ENCODE results near the gene PRLR. TPM values are rescaled to one million over a fixed set of nuclear protein-coding genes. Genes with fewer than 3 reads are reported as not detected.

The PRLR gene
- total RNA-seq, 1 donor from 2014 or later, result 0.21 TPM

DNA sequence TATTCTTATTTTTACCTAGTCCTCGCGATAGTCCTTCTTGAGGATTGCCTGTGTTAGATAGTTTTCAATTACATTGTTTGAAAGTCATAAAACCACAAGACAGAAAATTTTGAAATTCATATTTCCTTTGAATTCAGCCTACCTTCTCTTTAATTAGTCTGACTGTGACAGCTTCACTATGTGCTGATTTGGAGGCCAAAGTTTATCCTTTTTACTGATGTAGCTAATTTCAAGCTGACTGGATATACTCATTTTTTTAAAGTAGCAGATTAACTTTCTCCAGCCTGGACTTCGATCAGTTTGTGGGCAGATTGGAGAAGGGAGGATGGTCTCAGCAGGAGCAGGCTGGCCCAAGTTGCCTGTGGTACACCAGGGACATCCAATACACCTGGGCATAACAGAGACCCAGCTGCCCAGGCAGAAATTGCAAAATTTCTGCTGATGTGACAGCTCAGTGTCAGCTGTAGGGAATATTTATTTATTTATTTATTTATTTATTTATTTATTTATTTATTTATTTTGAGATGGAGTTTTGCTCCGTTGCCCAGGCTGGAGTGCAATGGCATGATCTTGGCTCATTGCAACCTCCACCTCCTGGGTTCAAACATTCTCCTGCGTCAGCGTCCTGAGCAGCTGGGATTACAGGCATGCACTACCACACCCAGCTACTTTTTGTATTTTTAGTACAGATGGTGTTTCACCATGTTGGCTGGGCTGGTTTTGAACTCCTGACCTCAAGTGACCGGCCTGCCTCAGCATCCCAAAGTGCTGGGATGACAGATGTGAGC is 206.7 kb downstream of the PRLR start:
- Mint-ChIP-seq H3K4me1 (ENCODE audit: unreplicated experiment) (no peaks in the 10 kb centered on the region), H3K27ac (ENCODE audit: unreplicated experiment) (no peak overlapping the region), H3K36me3 (ENCODE audit: low read depth, unreplicated experiment) (no peaks in the 10 kb centered on the region), H3K27me3 (ENCODE audit: unreplicated experiment) (no peaks in the 10 kb centered on the region), H3K9me3 (ENCODE audit: unreplicated experiment) (no peaks in the 10 kb centered on the region), H3K4me3 (ENCODE audit: unreplicated experiment) (no peak overlapping the region)
- DNase-seq (ENCODE audit: low spot score), result no peak
- TF ChIP-seq, protein P1, sequence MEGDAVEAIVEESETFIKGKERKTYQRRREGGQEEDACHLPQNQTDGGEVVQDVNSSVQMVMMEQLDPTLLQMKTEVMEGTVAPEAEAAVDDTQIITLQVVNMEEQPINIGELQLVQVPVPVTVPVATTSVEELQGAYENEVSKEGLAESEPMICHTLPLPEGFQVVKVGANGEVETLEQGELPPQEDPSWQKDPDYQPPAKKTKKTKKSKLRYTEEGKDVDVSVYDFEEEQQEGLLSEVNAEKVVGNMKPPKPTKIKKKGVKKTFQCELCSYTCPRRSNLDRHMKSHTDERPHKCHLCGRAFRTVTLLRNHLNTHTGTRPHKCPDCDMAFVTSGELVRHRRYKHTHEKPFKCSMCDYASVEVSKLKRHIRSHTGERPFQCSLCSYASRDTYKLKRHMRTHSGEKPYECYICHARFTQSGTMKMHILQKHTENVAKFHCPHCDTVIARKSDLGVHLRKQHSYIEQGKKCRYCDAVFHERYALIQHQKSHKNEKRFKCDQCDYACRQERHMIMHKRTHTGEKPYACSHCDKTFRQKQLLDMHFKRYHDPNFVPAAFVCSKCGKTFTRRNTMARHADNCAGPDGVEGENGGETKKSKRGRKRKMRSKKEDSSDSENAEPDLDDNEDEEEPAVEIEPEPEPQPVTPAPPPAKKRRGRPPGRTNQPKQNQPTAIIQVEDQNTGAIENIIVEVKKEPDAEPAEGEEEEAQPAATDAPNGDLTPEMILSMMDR (IDR thresholded peaks at IDR 0.05; ENCODE audit: unreplicated experiment), result no peak

DNA sequence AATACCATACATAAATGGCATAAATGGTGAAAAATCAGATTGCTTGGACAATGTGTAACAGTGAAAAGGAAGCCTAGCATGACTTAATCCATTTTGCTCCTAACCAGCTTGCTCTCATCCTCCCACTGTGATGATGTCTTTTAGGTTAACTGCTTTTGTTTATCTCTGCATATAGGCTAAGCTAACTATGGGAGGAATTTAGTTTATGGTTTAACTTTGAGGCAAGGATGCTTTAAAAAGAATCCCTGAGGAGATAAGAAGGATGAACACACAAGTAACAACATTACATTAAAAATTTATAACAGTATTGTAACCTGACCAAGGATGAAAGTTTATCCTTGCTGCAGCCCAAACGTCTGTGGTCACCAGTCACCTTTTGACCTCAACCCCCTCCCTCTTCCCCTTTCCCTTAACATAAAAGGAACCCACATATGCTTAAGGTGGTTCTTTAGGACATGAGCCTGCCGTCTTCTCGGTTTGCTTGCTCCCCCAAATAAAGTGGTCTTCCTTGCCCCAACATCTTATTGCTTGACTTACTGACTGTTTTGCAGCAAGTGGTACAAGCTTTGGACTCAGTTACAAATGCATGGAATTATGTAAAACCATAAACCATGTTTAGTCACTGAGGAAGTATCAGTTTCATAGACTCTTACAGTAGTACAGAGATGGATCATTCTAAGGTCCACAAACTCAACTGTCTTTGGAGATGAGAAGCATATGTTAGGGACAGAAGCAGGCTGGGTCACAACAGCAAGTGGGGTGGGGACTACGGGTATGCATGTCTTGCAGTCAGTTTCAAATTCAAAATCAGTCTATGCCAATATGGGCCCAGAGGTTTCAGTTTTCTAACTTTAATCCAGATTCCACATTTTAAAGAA is 213.9 kb downstream of the PRLR start:
- TF ChIP-seq, protein P1 (IDR thresholded peaks at IDR 0.05; ENCODE audit: unreplicated experiment), result no peak
- H3K27me3 Mint-ChIP-seq (ENCODE audit: unreplicated experiment), result peaks cover 2% of the 10 kb centered on the region
- DNase-seq (ENCODE audit: low spot score), result no peak
- H3K36me3 Mint-ChIP-seq (ENCODE audit: low read depth, unreplicated experiment), result no peaks in the 10 kb centered on the region
- H3K4me1 Mint-ChIP-seq (ENCODE audit: unreplicated experiment), result no peaks in the 10 kb centered on the region
- H3K27ac Mint-ChIP-seq (ENCODE audit: unreplicated experiment), result no peak overlapping the region
- no peaks in the 10 kb centered on the region for H3K9me3 Mint-ChIP-seq (ENCODE audit: unreplicated experiment)
- H3K4me3 Mint-ChIP-seq (ENCODE audit: unreplicated experiment), result no peak overlapping the region

DNA sequence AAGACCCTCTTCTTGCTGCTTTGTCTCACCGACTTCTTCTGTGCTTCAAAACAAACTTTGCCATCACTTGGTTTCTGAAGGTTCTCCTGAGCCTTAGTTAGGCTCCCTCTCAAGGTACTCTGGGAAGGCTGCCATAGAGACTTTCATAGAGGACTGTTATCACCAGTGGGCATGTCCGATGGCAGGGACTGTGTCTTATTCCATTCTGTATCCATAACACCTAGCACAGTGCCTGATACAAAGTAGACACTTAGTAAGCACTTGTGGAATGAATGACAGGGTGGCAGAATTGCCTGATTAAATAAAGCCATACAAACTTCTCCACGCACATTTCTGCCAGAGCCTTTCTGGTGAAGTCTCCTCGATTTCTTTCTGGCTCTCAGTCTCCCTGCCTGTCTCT is 215.2 kb downstream of the PRLR start:
- Mint-ChIP-seq H3K9me3 (ENCODE audit: unreplicated experiment) (no peaks in the 10 kb centered on the region), H3K4me1 (ENCODE audit: unreplicated experiment) (no peaks in the 10 kb centered on the region), H3K36me3 (ENCODE audit: low read depth, unreplicated experiment) (no peaks in the 10 kb centered on the region), H3K27ac (ENCODE audit: unreplicated experiment) (no peak overlapping the region), H3K27me3 (ENCODE audit: unreplicated experiment) (peaks cover 2% of the 10 kb centered on the region), H3K4me3 (ENCODE audit: unreplicated experiment) (no peak overlapping the region)
- no peak for DNase-seq (ENCODE audit: low spot score)
- TF ChIP-seq, protein P1 (IDR thresholded peaks at IDR 0.05; ENCODE audit: unreplicated experiment), result no peak

DNA sequence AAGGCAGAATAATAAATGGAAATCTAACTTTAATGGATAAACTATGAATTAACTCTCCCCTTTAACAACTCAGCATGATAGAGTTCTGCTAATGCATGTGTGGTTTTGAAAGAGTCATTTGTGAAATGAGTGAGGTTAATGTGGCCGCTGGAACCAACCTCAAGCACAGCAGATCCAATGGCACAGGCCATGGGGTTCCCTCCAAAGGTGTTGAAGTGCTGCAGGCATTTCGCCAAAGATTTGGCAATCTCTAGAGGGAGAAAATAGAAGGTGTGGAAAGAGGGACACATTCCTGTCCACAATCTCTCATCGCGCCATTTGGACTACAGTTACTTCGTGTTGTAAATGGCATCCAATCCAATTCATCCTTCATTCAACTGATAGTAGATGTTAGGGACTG is 217.5 kb downstream of the PRLR start:
- Mint-ChIP-seq H3K36me3 (ENCODE audit: low read depth, unreplicated experiment) (no peaks in the 10 kb centered on the region), H3K4me1 (ENCODE audit: unreplicated experiment) (no peaks in the 10 kb centered on the region)
- TF ChIP-seq, protein P1 (IDR thresholded peaks at IDR 0.05; ENCODE audit: unreplicated experiment), result no peak

DNA sequence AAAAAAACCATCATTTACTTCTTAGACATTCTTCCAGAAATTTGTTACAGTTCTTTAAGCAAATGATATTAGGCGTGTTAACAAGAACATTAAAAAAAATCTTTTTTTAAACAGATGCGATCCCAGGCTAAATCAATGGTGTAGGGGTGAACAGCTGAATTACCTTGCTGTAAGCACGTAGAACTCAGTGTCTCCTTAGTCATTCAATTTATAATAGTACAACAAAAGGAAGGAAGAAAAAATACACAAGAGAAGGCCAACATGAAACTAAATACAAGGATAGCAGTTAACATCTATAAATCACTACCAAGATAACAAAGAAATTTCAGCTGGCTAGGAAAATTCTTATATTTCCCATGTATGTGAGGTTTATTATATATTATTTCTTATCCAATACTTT is 217.9 kb downstream of the PRLR start:
- H3K4me1 Mint-ChIP-seq (ENCODE audit: unreplicated experiment), result no peaks in the 10 kb centered on the region
- no peak for DNase-seq (ENCODE audit: low spot score)
- TF ChIP-seq, protein P1 (IDR thresholded peaks at IDR 0.05; ENCODE audit: unreplicated experiment), result no peak

More for the DNA sequence above, 217.5 kb downstream of the PRLR start:
- DNase-seq (ENCODE audit: low spot score), result no peak
- Mint-ChIP-seq H3K27ac (ENCODE audit: unreplicated experiment) (no peak overlapping the region), H3K27me3 (ENCODE audit: unreplicated experiment) (no peaks in the 10 kb centered on the region), H3K9me3 (ENCODE audit: unreplicated experiment) (no peaks in the 10 kb centered on the region), H3K4me3 (ENCODE audit: unreplicated experiment) (no peak overlapping the region)

More for the DNA sequence above, 217.9 kb downstream of the PRLR start:
- Mint-ChIP-seq H3K27me3 (ENCODE audit: unreplicated experiment) (no peaks in the 10 kb centered on the region), H3K27ac (ENCODE audit: unreplicated experiment) (no peak overlapping the region), H3K9me3 (ENCODE audit: unreplicated experiment) (no peaks in the 10 kb centered on the region), H3K36me3 (ENCODE audit: low read depth, unreplicated experiment) (no peaks in the 10 kb centered on the region), H3K4me3 (ENCODE audit: unreplicated experiment) (no peak overlapping the region)
